HEK293 (cell line): ENCODE results near the gene STAP2.

Experiments used
- CTCF ChIA-PET: fragments of 350-600 bp; formaldehyde crosslinking; extraction: SDS; loops from one replicate; lab custom pipeline; 2021; ENCODE audit warnings: antibody characterized with exemption; lab: Yijun Ruan, JAX
- POLR2A ChIA-PET: fragments of 300-600 bp; formaldehyde crosslinking; extraction: SDS; loops from one replicate; lab custom pipeline; 2020; ENCODE audit warnings: antibody characterized with exemption, inconsistent platforms; lab: Yijun Ruan, JAX
- H3K27ac ChIP-seq: fragments of 200-500 bp; sonication (Bioruptor generic); 2 replicates; pipeline ENCODE4 v1.5.1; 2014; ENCODE audit warnings: low read depth, low read length, control low read depth, inconsistent platforms; ENCODE audit errors: extremely low read depth
- H3K36me3 ChIP-seq, 2 experiments: fragments of 200-500 bp in 1 of 2; sonication (Bioruptor generic) in 1 of 2; 1 replicate in 1 of 2; 2 replicates in 1 of 2; pipeline ENCODE4 v1.5.1; 2014 to 2017; ENCODE audit warnings: inconsistent platforms in 2 of 2, low read length in 2 of 2; ENCODE audit not compliant: control insufficient read depth in 2 of 2, insufficient read depth in 1 of 2
- H3K4me1 ChIP-seq: fragments of 200-500 bp; sonication (Bioruptor generic); 2 replicates; pipeline ENCODE4 v1.5.1; 2014; ENCODE audit warnings: mild to moderate bottlenecking, low read length, inconsistent platforms; ENCODE audit not compliant: control insufficient read depth, insufficient read depth
- H3K4me3 ChIP-seq: 2 replicates; pipeline ENCODE4 v1.5.1; 2011; ENCODE audit warnings: low read depth, mild to moderate bottlenecking, control low read depth, low read length, moderate library complexity
- H3K9me3 ChIP-seq: fragments of 200-500 bp; sonication (Bioruptor generic); 2 replicates; pipeline ENCODE4 v1.5.1; 2014; ENCODE audit warnings: low read depth, low read length, inconsistent platforms; ENCODE audit not compliant: control insufficient read depth, insufficient read depth
- KLF1 ChIP-seq: fragments of 450-650 bp; formaldehyde crosslinking; IDR thresholded peaks from 2 replicates; pipeline ENCODE4 v1.5.1; 2016; ENCODE audit warnings: missing biosample characterization, missing genetic modification characterization
- KLF8 ChIP-seq: fragments of 450-650 bp; formaldehyde crosslinking; IDR thresholded peaks from 2 replicates; pipeline ENCODE4 v1.5.1; 2016; ENCODE audit warnings: missing biosample characterization, missing genetic modification characterization
- REST ChIP-seq: fragments of 450-650 bp; formaldehyde crosslinking; IDR thresholded peaks from 2 replicates; pipeline ENCODE4 v1.5.1; 2016; ENCODE audit warnings: missing biosample characterization, missing genetic modification characterization
- SCRT2 ChIP-seq: fragments of 450-650 bp; formaldehyde crosslinking; IDR thresholded peaks from 2 replicates; pipeline ENCODE4 v1.5.1; 2016; ENCODE audit warnings: missing biosample characterization, missing genetic modification characterization
- SETDB1 ChIP-seq: IDR thresholded peaks from one replicate; pipeline ENCODE4 v1.6.1; 2017; ENCODE audit warnings: mild to moderate bottlenecking, low read length, moderate library complexity, mixed read lengths; ENCODE audit not compliant: insufficient read length
- SP7 ChIP-seq: fragments of 450-650 bp; formaldehyde crosslinking; IDR thresholded peaks from 2 replicates; pipeline ENCODE4 v1.5.1; 2016; ENCODE audit warnings: missing biosample characterization, missing genetic modification characterization
- ZNF169 ChIP-seq: fragments of 450-650 bp; formaldehyde crosslinking; IDR thresholded peaks from 2 replicates; pipeline ENCODE4 v1.5.1; 2016; ENCODE audit warnings: missing biosample characterization, missing genetic modification characterization
- ZNF19 ChIP-seq: fragments of 450-650 bp; formaldehyde crosslinking; IDR thresholded peaks from 2 replicates; pipeline ENCODE4; 2016; ENCODE audit warnings: missing biosample characterization, missing genetic modification characterization, low read depth
- ZNF362 ChIP-seq: fragments of 450-650 bp; formaldehyde crosslinking; IDR thresholded peaks from 2 replicates; pipeline ENCODE4 v1.5.1; 2016; ENCODE audit warnings: missing biosample characterization, missing genetic modification characterization
- ZNF404 ChIP-seq: fragments of 450-650 bp; formaldehyde crosslinking; IDR thresholded peaks from 2 replicates; pipeline ENCODE4 v1.5.1; 2017; ENCODE audit warnings: missing biosample characterization, missing genetic modification characterization
- ZNF488 ChIP-seq: fragments of 450-650 bp; formaldehyde crosslinking; IDR thresholded peaks from 2 replicates; pipeline ENCODE4 v1.5.1; 2016; ENCODE audit warnings: missing biosample characterization, missing genetic modification characterization
- ZNF529 ChIP-seq: fragments of 450-650 bp; formaldehyde crosslinking; IDR thresholded peaks from 2 replicates; pipeline ENCODE4 v1.5.1; 2017; ENCODE audit warnings: missing genetic modification characterization, missing biosample characterization; ENCODE audit not compliant: insufficient replicate concordance
- ZNF610 ChIP-seq: fragments of 450-650 bp; formaldehyde crosslinking; IDR thresholded peaks from 2 replicates; pipeline ENCODE4 v1.5.1; 2016; ENCODE audit warnings: missing biosample characterization, missing genetic modification characterization, borderline replicate concordance
- ZNF645 ChIP-seq: fragments of 450-650 bp; formaldehyde crosslinking; IDR thresholded peaks from 2 replicates; pipeline ENCODE4; 2016; ENCODE audit warnings: missing biosample characterization, missing genetic modification characterization

STAP2 gene

GRCh38 chr19:4324228-4324627 is 14.4 kb downstream of the STAP2 start:
- no peak overlapping the region for H3K4me3 ChIP-seq
- ChIA-PET CTCF (interaction anchor here (1.4 kb wide), 1 partner anchor 28 kb away, joined by 3 read pairs; no protein-coding TSS in a partner anchor), POLR2A (interaction anchor here (0.9 to 3.8 kb wide), 2 partner anchors 19 to 56 kb away, joined by 3 to 16 read pairs; partner anchors contain the start of gene MPND)
- no peaks in the 10 kb centered on the region for H3K9me3 ChIP-seq
- TF ChIP-seq SCRT2 (tag by site-specific recombination) = no peak
- TF ChIP-seq ZNF529 (tag by site-specific recombination) = no peak
- no peak for TF ChIP-seq ZNF404 (tag by site-specific recombination)
- no peak for TF ChIP-seq SETDB1
- no peak for TF ChIP-seq ZNF645 (tag by site-specific recombination)
- TF ChIP-seq ZNF19 (tag by site-specific recombination) = no peak
- TF ChIP-seq ZNF488 (tag by site-specific recombination) = no peak
- TF ChIP-seq ZNF362 (tag by site-specific recombination) = no peak
- TF ChIP-seq REST (tag by site-specific recombination) = no peak
- TF ChIP-seq, all 188 proteins: peak for 0
- no peaks in the 10 kb centered on the region for H3K4me1 ChIP-seq
- H3K27ac ChIP-seq = no peak overlapping the region
- no peaks in the 10 kb centered on the region for H3K36me3 ChIP-seq

- ChIA-PET POLR2A (interaction anchor here (3.8 kb wide), 1 partner anchor 20 kb away, joined by 16 read pairs; the partner anchor contains the start of gene MPND), CTCF (interaction anchor here (1.6 to 2.3 kb wide), 2 partner anchors 29 to 313 kb away, joined by 3 to 12 read pairs; no protein-coding TSS in a partner anchor)
- Histone ChIP-seq H3K9me3 (no peaks in the 10 kb centered on the region), H3K4me3 (no peak overlapping the region), H3K4me1 (no peaks in the 10 kb centered on the region), H3K27ac (no peak overlapping the region), H3K36me3 (peaks cover 0 to 3% of the 10 kb centered on the region in 2 experiments; a peak in 1 of 3 replicates)
- no peak for TF ChIP-seq ZNF610 (tag by site-specific recombination)
- TF ChIP-seq SP7 (tag by site-specific recombination) = no peak
- no peak for TF ChIP-seq ZNF169 (tag by site-specific recombination)
- TF ChIP-seq KLF1 (tag by site-specific recombination) = peak; percentile 25; the same call in 1 of the 2 replicates
- 0 out of 2 replicates have a peak, but pooled peaks have one; percentile 50 for TF ChIP-seq KLF8 (tag by site-specific recombination)
Measured at GRCh38 chr19:4323692-4324091, 14.9 kb downstream of the STAP2 start.
